ENCODE results near the gene RNLS. TPM values are rescaled to one million over a fixed set of nuclear protein-coding genes. Genes with fewer than 3 reads are reported as not detected.
A peak's percentile ranks its signal among the peaks of the same experiment; 100 is the strongest.

The RNLS gene
- total and polyA plus RNA-seq, 8 donors: 2.5 to 6.4 (median 5.9) TPM

DNA sequence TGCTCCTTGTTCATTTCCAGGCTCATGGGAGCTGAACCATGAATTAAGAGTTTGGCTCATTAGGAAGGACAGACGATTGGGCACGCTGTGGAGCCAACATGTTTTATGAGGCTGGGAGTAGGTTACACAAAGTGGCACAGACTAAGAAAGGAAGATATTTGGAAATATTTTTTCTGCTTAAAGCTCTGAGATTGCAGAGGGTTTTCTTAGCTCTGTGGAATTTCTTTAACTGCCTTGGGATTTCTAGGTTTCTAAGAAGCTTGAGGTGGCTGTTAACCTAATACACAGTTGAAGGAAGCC is 344.6 kb downstream of the RNLS start:
- Histone ChIP-seq H3K27ac (no peak overlapping the region), H3K4me3 (no peak overlapping the region), H3K9me3 (no peaks in the 10 kb centered on the region), H3K36me3 (no peaks in the 10 kb centered on the region), H3K4me1 (peaks cover 4 to 36% (median 6%) of the 10 kb centered on the region in 3 donors), H3K27me3 (no peaks in the 10 kb centered on the region)
- TF ChIP-seq, protein P1, sequence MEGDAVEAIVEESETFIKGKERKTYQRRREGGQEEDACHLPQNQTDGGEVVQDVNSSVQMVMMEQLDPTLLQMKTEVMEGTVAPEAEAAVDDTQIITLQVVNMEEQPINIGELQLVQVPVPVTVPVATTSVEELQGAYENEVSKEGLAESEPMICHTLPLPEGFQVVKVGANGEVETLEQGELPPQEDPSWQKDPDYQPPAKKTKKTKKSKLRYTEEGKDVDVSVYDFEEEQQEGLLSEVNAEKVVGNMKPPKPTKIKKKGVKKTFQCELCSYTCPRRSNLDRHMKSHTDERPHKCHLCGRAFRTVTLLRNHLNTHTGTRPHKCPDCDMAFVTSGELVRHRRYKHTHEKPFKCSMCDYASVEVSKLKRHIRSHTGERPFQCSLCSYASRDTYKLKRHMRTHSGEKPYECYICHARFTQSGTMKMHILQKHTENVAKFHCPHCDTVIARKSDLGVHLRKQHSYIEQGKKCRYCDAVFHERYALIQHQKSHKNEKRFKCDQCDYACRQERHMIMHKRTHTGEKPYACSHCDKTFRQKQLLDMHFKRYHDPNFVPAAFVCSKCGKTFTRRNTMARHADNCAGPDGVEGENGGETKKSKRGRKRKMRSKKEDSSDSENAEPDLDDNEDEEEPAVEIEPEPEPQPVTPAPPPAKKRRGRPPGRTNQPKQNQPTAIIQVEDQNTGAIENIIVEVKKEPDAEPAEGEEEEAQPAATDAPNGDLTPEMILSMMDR (IDR thresholded peaks at IDR 0.05): no peak
- no peak for DNase-seq
- no peak for ATAC-seq
- intact Hi-C loops (cut with DNase I): no loop called here
- 85 to 88% methylated on average over 2 of the region's 2 CpGs for WGBS, 2 donors
- no peak for FAIRE-seq

DNA sequence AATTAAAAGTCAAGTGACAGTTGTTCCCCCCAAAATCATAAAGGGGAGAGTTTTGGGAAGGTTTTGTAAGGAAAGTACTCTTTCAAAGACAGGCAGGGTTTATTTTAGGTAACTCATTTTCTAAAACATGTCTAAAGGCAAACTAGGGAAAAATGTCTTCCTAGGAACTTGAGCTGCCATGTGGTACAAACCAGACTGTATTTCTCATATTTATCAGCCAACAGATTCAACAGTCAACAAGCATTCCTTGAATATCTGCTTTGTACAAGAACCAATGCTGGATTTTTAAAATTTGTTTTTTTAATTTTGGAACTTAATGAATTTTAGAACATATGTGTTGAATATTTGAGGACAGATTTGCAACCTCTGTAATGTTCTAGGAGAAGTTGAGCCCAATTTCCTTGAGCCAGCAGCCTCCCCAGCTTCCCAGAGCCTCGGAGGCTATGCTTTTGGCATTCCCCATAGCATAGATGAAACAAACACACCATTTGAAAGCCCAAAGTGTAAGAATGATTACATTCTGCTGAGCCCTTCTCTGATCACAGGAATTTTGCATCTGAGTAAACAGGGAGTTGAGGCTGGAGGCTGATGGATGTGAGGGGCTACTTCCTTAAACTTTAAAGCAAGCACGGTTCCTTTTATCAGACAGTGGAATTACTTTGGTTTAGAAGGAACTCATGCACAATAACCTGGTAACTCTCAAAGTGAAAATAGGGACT is 345.1 kb downstream of the RNLS start:
- intact Hi-C loops (cut with DNase I): no loop called here
- ATAC-seq (no peak), FAIRE-seq (no peak), DNase-seq (no peak)
- Histone ChIP-seq H3K4me1 (peaks cover 2 to 33% (median 3%) of the 10 kb centered on the region in 3 donors), H3K4me3 (no peak overlapping the region), H3K27ac (no peak overlapping the region), H3K9me3 (no peaks in the 10 kb centered on the region), H3K27me3 (no peaks in the 10 kb centered on the region), H3K36me3 (no peaks in the 10 kb centered on the region)
- TF ChIP-seq, protein P1 (IDR thresholded peaks at IDR 0.05): no peak
- WGBS, 2 donors: 37 to 77% methylated on average over 2 of the region's 2 CpGs

DNA sequence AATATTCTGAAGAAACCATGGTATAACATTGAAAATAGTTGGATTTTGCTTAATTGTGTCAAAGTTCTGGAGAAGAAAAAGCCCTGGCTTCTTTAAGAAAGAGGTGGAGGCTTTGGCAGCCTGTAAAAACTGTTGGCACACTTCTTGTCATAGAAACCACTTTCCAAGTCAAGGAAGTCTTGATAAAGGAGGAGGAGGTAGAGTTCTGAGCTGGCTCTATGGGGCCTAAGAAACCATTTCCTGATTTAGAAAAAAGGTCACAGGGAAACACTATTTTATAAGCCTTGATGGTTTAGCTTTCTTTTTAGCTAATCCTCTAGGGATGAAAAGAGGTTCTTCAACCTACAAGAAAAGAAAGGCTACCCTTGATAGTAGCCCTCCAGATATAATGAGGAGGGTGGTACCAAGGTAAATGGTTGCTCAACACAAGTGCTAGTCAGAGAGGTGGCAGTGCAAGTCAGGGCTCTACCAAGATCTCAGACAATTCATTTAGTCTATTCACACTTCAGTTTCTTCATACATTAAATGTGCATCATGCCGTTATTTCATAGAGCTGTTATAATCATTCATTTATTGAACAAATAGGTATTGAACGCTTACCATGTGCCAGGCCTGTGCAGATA is 346.9 kb downstream of the RNLS start:
- DNase-seq (no peak), ATAC-seq (peak; percentile 61 to 82 (median 71)), FAIRE-seq (peak; percentile 23)
- no peaks in the 10 kb centered on the region for H3K36me3 ChIP-seq
- peaks cover 0 to 23% (median 0%) of the 10 kb centered on the region in 3 donors for H3K4me1 ChIP-seq
- intact Hi-C loops (cut with DNase I): no loop called here
- TF ChIP-seq, protein P1 (IDR thresholded peaks at IDR 0.05): no peak
- H3K4me3 ChIP-seq: no peak overlapping the region
- 81 to 82% methylated on average over 2 of the region's 2 CpGs for WGBS, 2 donors
- peak overlapping the region in 2 of 4 donors; percentile 3 to 19 for H3K27ac ChIP-seq
- no peaks in the 10 kb centered on the region for H3K9me3 ChIP-seq
- no peaks in the 10 kb centered on the region for H3K27me3 ChIP-seq

DNA sequence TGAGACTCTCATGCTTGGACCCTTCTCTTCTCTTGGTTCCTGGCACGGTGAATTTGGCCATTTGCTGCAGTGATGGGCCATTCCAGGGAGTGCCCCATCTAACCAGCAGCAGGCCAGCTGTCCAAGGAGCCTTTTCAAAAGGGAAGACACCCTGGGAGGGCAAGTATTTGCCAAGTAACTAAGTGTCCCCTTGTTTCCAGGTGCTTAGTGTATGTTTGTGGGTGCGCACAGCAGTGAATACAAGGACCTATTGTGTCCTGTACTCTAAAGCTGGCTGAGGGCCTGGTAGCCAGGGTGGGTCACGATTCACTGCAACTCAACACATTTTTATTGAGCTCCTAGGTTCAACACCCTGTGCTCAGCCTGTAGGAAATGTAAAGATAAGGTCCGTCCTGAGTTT is 348.8 kb downstream of the RNLS start:
- intact Hi-C loops (cut with DNase I): no loop called here
- ATAC-seq (peak in 2 of 4 donors; percentile 47 to 62), FAIRE-seq (no peak), DNase-seq (no peak)
- TF ChIP-seq, protein P1 (IDR thresholded peaks at IDR 0.05): no peak
- 68 to 73% methylated on average over 4 of the region's 4 CpGs for WGBS, 2 donors
- no peaks in the 10 kb centered on the region for H3K36me3 ChIP-seq
- peaks cover 0 to 13% (median 0%) of the 10 kb centered on the region in 3 donors for H3K4me1 ChIP-seq
- no peak overlapping the region for H3K27ac ChIP-seq
- H3K4me3 ChIP-seq: no peak overlapping the region
- no peaks in the 10 kb centered on the region for H3K9me3 ChIP-seq
- H3K27me3 ChIP-seq: no peaks in the 10 kb centered on the region

DNA sequence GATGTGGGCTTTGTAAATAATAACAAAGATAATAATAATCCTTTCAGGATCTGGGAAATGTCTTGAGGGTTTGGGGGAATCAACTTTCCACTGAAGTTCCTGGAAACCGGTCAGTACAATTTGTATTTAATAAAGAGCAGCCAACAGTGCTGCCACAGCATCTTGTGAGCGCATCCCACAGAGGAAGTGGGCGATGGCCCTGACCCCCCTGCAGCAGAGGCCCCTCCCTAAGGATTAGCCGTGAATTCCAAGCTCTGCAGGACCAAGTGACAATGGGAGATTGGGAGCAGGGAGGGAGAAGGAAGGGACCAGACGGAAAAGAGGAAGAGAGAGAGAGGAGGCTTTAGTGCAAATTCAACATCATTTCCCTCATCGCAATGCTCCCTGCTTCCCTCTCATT is 349.2 kb downstream of the RNLS start:
- Histone ChIP-seq H3K4me1 (peaks cover 0 to 13% (median 0%) of the 10 kb centered on the region in 3 donors), H3K27ac (no peak overlapping the region), H3K9me3 (no peaks in the 10 kb centered on the region), H3K27me3 (no peaks in the 10 kb centered on the region), H3K36me3 (no peaks in the 10 kb centered on the region), H3K4me3 (no peak overlapping the region)
- ATAC-seq: peak in 1 of 4 donors; percentile 13
- no peak for DNase-seq
- FAIRE-seq: no peak
- 73 to 78% methylated on average over 6 of the region's 6 CpGs for WGBS, 2 donors
- TF ChIP-seq, protein P1 (IDR thresholded peaks at IDR 0.05): no peak
- intact Hi-C loops (cut with DNase I): no loop called here
